GM19238 (cell line): ENCODE results near the gene MUS81.
"Not testable (repeated sequence)": the region's sequence is repeated elsewhere in the genome, so short reads cannot be mapped to it uniquely, and the experiment has no call there.

Experiments
- DNase-seq: peaks from one replicate; pipeline ENCODE4 v3.0.0; 2011; ENCODE audit warnings: low spot score; ENCODE audit not compliant: insufficient read length

The MUS81 gene, protein sequence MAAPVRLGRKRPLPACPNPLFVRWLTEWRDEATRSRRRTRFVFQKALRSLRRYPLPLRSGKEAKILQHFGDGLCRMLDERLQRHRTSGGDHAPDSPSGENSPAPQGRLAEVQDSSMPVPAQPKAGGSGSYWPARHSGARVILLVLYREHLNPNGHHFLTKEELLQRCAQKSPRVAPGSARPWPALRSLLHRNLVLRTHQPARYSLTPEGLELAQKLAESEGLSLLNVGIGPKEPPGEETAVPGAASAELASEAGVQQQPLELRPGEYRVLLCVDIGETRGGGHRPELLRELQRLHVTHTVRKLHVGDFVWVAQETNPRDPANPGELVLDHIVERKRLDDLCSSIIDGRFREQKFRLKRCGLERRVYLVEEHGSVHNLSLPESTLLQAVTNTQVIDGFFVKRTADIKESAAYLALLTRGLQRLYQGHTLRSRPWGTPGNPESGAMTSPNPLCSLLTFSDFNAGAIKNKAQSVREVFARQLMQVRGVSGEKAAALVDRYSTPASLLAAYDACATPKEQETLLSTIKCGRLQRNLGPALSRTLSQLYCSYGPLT

DNA sequence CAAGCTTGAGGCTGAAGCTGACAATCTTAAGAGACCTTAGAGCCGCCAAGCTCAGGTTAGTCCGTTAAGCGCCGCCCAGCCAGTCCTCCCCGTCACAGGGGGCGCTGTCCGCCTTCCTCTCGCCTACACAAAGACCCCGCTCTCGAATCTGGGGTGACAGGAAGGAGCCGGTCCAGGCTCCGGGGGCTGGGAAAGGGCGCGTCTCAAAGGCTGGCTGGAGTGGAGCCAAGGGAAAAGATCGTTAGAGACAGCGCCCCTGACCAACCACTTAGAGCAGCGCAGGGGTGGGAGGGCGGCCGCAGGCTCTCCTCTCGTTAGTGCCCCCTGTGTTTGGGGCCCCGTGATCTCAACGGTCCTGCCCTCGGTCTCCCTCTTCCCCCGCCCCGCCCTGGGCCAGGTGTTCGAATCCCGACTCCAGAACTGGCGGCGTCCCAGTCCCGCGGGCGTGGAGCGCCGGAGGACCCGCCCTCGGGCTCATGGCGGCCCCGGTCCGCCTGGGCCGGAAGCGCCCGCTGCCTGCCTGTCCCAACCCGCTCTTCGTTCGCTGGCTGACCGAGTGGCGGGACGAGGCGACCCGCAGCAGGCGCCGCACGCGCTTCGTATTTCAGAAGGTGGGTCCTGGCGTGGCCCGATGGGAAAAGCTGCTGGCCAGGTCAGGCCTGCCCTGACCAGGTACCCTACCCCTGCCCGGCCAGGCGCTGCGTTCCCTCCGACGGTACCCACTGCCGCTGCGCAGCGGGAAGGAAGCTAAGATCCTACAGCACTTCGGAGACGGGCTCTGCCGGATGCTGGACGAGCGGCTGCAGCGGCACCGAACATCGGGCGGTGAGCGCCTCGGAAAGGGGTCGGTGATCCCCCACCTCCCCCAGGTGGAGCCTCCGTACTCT, at the start of gene MUS81:
Gene MUS81, plus strand, starts transcription at position 156 of the 887 bp plus-strand sequence. Its CDS starts 321 bp downstream, at position 477.
- DNase-seq = peak; percentile 93

DNA sequence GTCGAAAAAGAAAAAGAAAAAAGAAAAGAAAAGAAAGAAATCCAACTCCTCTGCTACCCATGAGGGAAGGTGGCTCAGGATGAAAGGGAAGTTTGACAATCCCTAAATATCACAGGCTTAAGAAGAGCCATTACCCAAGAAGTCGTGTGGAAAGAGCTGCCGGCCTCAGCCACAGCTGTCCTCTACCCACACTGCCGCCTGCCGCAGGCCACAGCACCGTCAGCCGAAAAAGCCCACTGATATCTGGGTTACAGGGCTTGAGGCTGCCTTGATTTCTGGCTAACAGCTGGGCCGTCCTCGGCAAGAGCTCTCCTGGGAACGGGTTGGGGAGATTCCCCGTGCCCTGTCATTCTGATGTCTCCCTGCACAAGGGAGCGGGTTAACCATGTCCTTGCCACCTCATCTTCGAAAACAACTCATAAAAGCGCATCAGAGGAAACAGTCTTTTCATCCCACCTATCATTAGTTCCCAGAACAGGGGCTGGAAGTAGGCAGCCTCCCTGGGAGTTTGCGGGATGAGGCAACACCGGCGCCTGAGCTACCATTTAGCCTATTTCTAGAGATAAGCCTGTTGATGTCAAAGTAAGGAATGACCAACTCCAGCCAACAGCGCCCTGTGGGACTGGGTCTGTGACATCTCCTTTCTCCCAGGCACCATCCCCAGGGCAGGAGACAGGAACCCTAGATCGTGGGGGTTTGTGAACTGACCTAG, 48.3 kb upstream of the MUS81 start:
- no peak for DNase-seq

DNA sequence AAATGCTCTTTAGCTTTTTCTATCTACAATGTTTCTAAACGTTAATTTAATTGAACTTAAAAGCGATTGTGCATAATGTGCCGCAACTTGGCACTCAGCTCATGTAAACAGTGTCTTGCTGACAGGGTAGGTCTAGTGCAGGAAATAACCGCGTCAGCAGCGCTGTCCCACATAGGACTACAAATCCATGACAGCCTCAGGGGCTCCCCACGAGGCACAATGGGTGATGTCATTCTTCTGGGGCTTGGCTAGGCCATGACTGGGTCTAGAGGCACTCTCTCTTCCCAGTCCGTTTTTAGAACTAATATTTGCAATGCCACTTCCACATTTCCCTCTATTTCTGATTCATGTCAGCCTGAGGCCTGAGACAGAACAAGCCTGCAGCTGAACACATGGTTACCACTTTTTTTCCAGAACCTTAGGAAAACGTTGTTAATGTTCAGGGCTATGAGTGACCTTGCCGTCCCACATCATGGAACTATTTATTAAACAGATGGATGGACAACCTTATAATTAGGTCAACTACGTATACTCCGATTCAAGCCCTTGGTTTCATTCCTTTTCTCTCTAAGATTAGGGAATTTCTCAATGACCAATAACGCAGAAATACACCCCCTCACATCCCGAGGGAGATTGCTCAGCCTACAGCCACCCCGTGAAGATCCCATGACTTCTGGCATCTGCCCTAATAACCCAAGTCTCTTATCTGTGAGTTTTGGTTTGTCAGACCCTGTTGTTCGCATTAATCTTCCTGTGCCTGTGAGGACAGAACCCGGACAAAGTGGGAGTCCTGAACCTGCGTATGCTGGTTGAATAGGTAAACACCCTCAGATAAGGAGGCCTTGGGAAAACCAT, 45.9 kb upstream of the MUS81 start:
- no peak for DNase-seq

DNA sequence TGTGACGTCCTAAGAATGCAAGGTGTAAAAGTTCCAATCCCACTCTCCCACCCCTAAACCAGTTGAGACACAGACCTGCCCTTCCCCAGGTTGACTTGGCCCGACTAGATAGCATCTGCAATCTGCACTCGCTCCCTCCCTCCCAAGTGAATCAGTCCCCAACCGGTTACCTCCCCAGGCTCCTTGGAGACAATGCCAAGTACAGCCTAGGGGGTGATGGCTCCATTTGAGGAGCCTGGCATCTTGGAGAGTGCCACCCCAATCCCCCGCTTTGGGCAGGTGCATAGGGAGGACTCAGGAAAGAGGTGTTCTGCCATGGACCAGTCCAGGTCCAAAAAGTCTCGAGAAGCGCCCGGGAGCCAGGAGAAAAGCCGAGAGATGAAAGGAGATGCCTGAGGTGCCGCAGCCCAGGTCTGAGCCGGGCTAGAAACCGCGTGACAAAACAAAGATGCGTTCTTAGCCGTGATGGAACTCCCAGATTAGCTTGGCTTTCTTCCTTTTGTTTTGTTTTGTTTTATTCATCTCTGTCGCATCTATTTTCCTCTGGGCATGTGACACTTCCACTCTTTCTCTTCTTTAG, 45.2 kb upstream of the MUS81 start:
- no peak for DNase-seq

DNA sequence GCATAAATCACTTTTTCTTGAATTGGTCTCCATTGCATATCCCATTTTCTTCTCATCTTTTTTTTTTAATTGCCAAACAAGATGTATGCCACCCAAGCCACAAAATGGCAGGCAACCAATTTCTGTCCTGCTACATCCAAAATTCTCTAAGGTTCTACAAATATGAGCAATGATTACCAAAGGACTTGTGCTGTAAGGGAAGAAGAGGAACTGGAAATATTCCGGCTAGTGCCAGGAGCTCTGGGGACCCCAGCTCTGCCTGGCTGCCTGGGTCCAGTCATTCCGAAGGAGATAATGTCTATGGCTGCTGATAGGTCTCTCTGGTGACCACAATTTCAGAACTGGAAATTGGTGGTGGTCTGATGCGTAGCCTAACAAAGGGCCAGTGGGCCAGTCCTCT, 43.5 kb upstream of the MUS81 start:
- DNase-seq = no peak

DNA sequence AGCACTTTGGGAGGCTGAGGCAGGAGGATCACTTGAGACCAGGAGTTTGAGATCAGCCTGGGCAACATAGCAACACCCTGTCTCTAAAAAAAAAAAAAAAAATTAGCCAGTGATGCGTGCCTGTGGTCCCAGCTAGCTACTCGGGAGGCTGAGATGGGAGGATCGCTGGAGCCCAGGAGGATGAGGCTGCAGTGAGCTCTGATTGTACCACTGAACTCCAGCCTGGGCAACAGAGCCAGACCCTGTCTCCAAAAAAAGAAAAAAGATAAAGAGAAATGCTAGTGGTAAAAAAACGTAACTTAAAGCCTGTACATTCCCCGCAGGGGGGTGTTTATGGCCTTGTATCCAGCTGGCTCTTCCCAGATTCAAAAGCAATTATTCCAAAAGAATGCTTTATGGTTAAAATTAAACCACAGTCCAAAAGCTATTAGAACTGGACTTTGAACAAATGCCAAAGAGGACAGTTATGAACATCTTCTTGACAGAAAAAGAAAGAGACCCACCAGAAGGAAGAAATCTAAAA, 42.9 kb upstream of the MUS81 start:
- DNase-seq = no peak

DNA sequence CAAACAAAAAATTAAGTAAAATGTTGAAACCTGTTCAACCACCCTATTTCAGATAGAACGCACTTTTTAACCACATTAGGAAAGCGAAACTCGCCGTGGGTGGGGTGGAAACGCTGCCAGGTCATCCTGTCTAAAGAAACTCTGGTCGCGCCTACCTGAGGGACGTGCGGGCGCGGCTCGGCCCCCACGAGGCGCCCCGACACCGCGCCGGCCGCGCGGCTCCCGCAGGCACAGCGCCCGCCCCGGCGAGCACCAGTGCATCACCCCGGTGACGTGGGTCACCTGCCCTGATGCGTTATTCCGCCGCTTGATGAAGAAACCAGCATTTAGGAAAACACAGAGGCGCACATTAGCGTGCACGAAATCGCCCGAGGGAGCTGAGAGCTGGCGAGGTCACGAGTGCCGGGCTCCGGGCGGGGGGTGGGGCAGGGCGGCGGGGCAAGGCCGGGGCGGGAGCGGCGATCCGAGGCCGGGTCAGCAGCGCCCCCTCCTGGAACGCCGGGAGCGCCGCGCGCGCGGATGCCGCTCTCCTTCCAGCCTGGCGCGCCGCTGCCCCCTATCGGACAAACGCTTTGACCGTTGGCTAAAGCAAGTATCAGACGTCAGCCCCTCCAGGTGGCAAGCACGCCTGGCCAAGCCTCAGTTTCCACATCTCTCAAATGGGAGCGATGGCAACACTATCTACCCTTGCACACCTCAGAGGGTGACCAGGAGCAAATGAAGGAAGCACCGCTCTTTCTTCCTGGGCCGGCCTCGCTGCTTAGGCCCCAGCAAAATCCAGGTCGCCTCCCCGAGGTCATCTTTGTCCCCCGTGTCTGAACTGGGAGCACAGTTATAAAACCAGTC, 42.2 kb upstream of the MUS81 start:
- DNase-seq = peak; percentile 91

DNA sequence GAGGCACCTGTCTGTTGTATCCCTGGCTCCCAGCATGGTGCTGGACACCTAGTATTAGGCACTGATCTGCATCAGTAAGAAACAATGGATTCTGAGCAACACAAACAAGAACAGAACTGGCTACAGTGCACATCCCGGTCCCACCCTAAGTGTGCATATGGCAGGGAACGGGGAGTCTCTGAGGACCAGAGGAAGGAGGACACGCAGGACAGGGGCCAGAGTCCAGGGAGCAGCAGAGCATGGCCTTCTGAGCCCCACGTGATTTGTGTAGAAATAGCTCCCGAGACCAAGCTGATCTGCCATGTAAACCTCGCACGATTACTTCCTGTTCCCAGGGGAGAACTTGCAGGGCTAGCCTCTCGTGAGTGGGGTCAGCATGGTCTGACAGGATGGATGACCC, 39.1 kb upstream of the MUS81 start:
- DNase-seq = no peak

DNA sequence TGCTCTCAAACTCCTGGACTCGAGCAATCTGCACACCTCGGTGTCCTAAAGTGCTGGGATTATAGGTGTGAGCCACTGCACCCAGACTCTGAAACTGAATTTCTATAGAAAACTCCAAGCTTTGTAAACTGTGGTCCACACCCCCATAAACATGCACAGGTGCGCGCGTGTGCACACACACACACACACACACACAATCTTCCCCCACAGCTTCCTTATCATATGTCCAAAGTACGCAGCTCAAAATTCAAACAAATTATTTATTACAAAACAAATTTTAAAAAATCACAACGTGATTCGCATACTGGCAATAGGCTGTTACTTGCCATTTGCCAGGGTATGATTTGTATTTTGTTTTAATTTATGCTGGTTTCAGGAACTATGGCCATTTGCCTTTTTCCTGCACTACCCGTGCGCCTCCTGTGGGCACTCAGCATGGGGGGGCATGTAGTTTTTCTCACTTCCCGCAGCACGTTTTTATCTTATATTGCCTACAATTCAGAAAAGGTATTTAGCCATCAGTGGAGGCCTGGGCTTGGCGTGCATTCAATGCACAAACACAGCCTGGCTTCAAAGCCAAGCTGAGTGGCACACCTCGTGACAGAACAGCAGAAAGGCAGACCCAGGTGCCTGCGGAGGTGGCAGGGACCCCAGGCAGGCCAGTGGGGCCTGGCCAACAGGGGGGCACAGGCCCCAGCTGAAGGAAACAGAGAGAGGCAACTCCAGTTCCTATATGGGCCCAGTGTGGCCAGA, 37.3 kb upstream of the MUS81 start:
- no peak for DNase-seq

DNA sequence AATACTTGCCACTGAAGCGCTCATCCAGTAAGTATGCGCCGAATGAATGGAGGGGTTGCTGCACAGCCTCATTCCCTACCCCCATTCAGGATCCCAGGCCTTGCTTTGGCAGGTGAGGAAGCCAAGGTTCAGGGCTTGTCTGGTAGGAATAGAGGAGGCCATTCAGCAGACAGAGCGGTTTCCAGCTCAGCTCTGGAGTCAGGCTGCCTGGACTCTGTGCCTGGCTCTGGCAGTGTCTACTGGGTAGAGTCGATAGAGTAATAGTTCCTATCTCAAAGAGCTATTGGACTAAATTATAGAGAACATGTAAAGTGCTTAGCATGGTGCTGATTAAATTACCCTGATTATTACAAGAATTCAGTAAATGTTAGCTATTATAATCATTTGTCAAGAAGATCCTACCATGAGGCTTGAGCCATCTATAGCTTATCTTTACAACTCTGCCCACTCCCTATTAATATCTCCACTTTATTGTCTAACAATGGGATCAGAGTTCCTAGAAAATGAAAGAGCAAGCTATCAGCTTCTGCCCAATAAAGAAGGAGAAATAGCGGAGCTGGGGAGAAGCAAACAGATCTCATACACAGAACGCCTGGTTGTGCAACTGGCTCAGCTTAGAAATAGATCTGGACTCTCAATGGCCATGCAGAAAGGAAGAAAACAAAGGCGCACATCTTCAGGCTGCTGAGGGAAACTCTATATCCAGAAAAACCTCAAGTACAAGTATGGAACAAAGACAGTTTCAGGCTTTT, 33.1 kb upstream of the MUS81 start:
- DNase-seq = no peak

DNA sequence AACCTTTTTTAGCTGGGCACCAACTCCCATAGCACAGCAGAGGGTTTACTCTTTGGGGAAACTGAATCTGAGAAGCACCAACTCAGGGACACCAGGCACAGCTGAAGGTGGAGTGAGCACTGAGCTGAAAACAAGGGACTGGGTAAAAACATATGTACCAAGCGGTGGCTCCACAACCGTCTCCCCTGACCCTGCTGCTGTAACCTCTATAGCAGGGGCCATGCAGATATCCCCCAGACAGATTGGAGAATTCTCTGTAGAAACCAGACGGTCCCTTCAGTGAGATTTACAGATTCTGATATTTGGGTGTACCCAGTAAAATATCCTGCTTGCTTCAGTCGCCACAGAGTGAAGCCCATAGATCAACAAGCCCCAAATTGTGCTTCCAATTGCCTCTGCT, 30.8 kb upstream of the MUS81 start:
- DNase-seq = no peak

DNA sequence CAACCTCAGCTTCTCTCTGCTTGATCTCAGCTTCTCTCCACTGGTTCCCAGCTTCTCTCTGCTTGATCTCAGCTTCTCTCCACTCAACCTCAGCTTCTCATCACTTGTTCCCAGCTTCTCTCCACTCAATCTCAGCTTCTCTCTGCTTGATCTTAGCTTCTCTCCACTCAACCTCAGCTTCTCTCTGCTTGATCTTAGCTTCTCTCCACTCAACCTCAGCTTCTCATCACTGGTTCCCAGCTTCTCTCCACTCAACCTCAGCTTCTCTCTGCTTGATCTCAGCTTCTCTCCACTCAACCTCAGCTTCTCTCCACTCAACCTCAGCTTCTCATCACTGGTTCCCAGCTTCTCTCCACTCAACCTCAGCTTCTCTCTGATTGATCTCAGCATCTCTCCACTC, 28.0 kb upstream of the MUS81 start:
- DNase-seq = not testable (repeated sequence)

DNA sequence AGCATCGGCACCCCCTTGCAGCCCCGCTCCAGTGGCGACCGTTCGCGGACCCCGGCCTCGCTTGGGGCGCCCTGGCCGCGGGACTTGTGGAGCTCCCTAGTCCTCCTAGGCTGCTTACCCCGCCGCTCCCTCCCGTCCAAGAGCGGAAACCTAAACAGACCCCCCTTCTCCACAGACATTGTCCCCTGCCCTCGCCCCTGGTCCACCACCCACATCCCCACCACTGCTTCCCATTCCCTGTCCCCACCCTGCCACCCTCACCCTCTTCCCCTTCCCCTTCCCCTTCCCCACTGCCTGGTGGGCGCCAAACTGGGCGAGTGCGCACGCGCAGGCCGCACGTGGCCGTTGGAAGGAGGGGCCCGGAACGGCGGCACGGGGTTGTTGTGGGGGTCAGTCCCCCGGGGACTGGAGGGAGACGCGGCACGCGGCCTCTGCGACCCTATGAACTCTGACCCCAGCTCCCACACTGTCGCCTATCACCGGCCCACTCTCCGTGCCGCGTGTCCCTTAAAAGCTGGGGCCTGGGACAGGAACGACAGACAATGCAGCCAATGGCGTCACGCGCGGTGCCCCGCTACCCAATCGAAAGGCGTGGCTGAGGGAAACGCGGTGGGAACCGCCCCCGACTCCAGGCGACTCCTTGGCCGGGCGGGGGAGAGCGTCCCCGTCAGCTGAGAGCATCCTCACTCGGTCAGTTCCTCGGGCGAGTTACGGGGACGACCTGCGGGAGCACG, 26.8 kb upstream of the MUS81 start, which contains the start of gene SNX32:
Gene SNX32, plus strand, starts transcription at position 667 of the 734 bp plus-strand sequence. CDS start 103 bp downstream, outside the sequence.
- peak; percentile 98 for DNase-seq

DNA sequence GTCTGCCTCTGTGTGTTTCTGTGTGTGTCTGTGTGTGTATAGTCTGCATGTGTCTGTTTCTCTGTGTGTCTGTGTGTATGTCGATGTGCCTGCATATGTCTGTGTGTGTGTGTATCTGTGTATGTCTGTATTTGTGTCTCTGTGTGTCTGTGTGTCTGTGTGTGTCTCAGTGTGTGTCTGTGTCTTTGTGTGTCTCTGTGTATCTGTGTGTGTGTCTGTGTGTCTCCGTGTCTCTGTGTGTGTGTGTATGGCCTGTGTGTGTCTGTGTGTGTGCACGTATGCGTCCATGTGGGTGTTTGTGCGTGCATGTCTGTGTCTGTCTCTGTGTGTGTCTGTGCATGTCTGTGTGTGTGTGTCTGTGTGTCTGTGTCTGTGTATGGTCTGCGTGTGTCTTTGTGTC, 26.0 kb upstream of the MUS81 start:
- no peak for DNase-seq

DNA sequence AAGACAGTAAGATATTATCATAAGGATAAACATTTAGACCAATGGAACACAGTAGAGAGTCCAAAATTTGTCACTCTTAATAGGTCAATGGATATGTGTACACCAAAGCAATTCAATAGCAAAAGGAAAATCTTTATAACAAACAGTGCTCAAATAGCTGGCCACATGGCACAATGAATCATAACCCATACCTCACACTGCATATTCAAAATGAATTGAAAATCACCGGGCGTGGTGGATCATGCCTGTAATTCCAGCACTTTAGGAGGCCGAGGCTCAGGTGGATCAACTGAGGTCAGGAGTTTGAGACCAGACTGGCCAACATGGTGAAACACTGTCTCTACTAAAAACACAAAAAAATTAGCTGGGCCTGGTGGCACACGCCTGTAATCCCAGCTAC, 18.1 kb upstream of the MUS81 start:
- no peak for DNase-seq

DNA sequence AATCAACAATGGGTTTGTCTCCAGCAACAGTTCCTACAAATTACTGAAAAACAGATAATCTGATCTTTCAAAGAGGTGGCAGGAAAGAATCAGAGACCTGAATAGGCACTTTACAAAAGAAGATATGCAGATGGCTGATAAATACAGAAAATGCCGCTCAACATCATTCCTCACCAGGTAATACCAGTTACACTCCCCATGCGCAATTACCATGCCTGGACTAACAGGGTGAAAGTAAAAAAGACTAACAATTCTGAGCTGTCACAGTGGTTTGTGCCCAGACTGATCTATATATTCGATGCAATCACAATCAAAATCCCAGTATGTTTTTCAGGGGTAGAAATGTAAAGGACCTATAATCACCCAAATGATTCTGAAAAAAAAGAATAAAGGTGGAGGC, 16.4 kb upstream of the MUS81 start:
- no peak for DNase-seq
